ENCODE results near the gene FBXO24.

The FBXO24 gene

DNA sequence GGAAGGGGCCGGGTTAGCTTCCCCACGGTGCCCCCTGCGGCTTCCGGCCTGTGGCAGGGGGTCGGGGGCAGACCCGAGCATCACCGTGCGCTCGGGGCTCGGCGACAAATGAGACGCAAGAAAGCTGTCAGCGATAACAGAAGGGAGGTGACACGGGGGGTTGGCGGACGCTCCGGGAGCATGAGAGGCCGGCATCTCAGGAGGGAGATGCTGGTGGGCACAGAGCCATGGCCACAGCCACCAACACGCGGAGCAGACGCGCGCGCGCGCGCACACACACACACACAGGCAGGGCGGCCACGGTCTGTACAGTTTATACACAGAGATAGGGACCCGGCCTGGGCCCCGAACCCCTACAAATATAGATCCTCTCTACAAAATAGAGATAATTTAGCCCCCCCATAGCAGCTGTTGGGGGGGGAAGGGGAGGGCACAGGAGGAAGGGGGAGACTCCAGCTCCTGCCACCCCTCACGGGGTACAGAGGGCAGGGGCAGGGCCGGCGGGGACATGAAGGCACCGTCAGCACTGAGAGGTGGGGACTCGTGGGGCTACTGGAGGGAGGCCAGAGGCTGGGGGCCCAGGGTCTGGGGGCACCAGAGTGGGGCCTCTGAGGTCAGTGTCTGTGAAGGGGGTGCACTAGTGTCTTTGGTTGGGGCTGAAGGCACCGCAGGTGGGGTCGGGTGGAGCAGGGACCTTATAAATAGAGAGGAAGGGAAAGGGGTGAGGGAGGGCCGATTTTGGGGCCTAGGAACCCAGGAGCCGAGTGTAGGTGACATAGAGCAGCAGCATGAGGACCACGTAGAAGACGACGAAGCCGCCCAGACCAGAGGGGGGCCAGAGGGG lies 11.5 kb upstream of the FBXO24 start:
- no peak for DNase-seq (ENCODE audit: low read depth in 2 of 2)
- H3K4me3 ChIP-seq (replicated peaks in 1 of 2; ENCODE audit: low read depth in 2 of 2, low read length in 2 of 2) = no peak overlapping the region
- TF ChIP-seq, protein P1, sequence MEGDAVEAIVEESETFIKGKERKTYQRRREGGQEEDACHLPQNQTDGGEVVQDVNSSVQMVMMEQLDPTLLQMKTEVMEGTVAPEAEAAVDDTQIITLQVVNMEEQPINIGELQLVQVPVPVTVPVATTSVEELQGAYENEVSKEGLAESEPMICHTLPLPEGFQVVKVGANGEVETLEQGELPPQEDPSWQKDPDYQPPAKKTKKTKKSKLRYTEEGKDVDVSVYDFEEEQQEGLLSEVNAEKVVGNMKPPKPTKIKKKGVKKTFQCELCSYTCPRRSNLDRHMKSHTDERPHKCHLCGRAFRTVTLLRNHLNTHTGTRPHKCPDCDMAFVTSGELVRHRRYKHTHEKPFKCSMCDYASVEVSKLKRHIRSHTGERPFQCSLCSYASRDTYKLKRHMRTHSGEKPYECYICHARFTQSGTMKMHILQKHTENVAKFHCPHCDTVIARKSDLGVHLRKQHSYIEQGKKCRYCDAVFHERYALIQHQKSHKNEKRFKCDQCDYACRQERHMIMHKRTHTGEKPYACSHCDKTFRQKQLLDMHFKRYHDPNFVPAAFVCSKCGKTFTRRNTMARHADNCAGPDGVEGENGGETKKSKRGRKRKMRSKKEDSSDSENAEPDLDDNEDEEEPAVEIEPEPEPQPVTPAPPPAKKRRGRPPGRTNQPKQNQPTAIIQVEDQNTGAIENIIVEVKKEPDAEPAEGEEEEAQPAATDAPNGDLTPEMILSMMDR (IDR thresholded peaks at IDR 0.05; ENCODE audit: low read depth, low read length) = no peak

DNA sequence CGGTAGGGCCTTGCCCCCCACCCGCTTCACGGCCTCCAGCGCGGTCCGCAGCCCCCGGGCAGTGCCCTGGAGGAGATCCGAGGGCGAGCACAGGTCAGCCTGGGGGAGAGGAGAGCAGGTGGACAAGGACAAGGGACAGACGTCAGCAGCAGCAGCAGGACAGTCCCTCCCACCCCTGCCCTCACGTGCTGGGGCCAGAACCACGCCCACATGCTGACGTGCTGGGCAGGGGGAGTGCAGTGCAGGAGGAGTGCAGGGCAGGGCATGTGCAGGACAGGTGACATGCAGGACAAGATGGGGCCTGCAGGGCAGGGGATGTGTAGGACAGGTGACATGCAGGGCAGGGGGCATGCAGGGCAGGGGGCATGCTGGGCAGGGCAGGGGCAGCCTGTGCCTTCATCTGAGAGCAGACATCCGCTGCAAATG lies 10.9 kb upstream of the FBXO24 start:
- H3K4me3 ChIP-seq (replicated peaks in 1 of 2; ENCODE audit: low read depth in 2 of 2, low read length in 2 of 2) = no peak overlapping the region

DNA sequence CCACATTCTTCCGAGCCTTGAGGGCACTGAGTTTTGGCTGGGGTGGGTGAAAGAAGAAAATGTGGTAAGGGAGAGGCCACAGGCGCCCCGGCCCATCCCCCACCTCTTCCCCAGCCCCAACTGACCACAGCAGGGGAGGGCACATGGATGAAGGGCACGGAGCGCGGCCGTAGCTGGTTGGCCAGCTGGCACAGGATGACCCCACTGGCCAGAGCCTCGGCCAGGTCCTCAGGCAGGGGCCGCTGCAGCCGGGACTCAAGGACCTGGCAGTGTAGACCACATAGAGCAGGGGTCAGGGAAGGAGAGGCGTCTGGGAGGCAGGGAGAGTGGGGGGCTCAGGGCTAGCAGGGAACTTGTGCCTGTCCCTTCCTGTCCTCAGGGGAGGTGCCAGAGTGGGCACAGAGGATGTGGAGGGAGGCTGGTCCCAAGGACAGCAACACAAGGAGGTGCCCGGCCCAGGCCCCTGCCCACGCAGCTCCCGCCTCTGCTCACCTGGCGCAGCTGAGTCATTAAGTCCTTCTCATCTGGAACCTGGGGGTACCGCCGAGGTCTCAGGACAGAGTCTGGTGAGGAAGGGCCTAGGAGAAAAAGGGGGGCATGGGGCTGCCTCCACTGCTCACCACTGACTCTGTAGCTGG lies 10.3 kb upstream of the FBXO24 start:
- TF ChIP-seq, protein P1 (IDR thresholded peaks at IDR 0.05; ENCODE audit: low read depth, low read length) = no peak
- no peak overlapping the region for H3K4me3 ChIP-seq (replicated peaks in 1 of 2; ENCODE audit: low read depth in 2 of 2, low read length in 2 of 2)
- DNase-seq (ENCODE audit: low read depth in 2 of 2) = no peak

More for the DNA sequence above, 10.9 kb upstream of the FBXO24 start:
- DNase-seq (ENCODE audit: low read depth in 2 of 2) = no peak
- TF ChIP-seq, protein P1 (IDR thresholded peaks at IDR 0.05; ENCODE audit: low read depth, low read length) = no peak

DNA sequence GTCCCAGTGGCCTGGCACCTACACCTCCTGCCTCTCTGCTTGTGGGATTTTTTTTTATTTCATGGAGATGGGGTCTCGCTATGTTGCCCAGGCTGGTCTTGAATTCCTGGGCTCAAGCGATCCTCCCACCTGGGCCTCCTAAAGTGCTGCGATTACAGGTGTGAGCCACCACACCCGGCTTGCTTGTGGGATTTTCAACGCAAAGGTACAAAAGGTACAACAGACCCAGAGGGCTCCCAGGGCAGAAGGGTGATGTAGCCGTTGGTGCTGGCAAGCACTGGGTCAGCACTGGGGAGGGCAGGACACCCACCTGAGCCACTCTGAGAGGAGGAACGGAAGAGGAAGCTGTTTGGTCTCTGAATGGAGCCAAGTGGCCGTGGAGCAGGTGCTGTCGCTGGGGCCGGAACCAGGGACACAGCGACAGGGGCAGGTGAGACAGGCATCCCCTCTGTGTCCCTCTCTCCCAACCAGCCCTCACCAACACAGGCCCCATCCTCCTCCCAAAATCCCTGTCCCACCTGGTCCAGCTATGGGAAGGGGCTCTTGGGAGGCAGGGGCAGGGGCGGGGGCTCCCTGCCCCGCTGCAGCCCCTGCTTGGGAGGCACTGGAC lies 9.6 kb upstream of the FBXO24 start:
- H3K4me3 ChIP-seq (replicated peaks in 1 of 2; ENCODE audit: low read depth in 2 of 2, low read length in 2 of 2) = no peak overlapping the region
- DNase-seq (ENCODE audit: low read depth in 2 of 2) = no peak
- TF ChIP-seq, protein P1 (IDR thresholded peaks at IDR 0.05; ENCODE audit: low read depth, low read length) = no peak

DNA sequence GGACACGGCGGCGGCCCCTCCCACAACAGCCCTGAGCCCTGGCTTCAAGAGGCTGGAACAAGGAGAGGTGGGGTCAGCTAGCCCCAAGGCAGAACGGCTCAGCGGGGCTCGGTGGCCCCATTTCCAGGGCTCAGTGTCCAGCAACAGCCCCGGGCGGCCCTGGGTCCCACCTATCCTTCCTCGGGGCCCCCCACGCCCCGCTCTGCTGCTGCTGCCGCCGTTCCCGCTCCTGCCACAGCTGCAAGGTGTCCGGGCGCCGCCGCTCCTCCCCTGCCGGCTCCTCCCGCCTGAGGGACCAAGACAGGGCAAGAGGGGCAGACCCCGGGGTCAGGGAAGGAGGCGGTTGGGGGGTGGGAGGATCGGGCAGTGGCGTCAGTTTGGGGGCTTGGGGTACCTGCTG lies 9.0 kb upstream of the FBXO24 start:
- no peak for DNase-seq (ENCODE audit: low read depth in 2 of 2)
- TF ChIP-seq, protein P1 (IDR thresholded peaks at IDR 0.05; ENCODE audit: low read depth, low read length) = no peak
- no peak overlapping the region for H3K4me3 ChIP-seq (replicated peaks in 1 of 2; ENCODE audit: low read depth in 2 of 2, low read length in 2 of 2)

DNA sequence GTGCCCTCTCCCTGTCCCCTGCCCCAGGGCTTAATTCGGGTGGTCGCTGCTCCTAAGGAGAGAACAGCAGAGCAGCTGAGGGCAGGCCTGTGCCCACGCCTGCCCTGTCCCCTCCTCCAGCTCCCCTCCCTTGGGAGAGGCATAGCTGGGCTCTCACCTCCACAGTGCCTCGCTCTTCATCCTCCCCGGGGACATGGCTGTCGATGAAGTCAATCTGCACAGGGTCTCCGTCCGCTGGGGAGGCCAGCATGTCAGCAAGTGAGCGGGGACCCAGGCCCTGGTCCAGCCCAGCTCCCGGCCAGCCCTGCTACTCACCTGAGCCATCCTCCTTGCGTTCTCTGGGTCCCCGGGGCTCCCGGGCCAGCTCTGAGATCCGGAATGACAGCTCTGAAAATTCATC lies 8.6 kb upstream of the FBXO24 start:
- no peak for DNase-seq (ENCODE audit: low read depth in 2 of 2)
- no peak overlapping the region for H3K4me3 ChIP-seq (replicated peaks in 1 of 2; ENCODE audit: low read depth in 2 of 2, low read length in 2 of 2)
- TF ChIP-seq, protein P1 (IDR thresholded peaks at IDR 0.05; ENCODE audit: low read depth, low read length) = no peak

Measured in cardiac fibroblast (primary cell).